Neural cell (in vitro differentiated cells): ENCODE results near the gene MPND. TPM values are rescaled to one million over a fixed set of nuclear protein-coding genes. Genes with fewer than 3 reads are reported as not detected.

Experiments used
- H2AFZ ChIP-seq: fragments of 200-600, 300-800 bp; sonication (generic), shearing (Covaris generic); 2 replicates; pipeline ENCODE4 v1.6.0; 2014; ENCODE audit warnings: low read depth, mild to moderate bottlenecking, antibody characterized with exemption, low read length, moderate library complexity
- H3F3A ChIP-seq: fragments of 200-600 bp; shearing (Covaris generic); 2 replicates; pipeline ENCODE4 v1.6.1; 2016; ENCODE audit warnings: mild to moderate bottlenecking, moderate library complexity, mixed read lengths, antibody characterized with exemption, low read length; ENCODE audit not compliant: insufficient read depth, poor library complexity, severe bottlenecking
- H3K27ac ChIP-seq: fragments of 200-600, 300-800 bp; sonication (generic), shearing (Covaris generic); 2 replicates; pipeline ENCODE4 v1.5.1; 2014; ENCODE audit warnings: mild to moderate bottlenecking, low read length, moderate library complexity
- H3K27me3 ChIP-seq: fragments of 300-800, 200-600 bp; sonication (generic), shearing (Covaris generic); 2 replicates; pipeline ENCODE4 v1.6.0; 2014; ENCODE audit warnings: mild to moderate bottlenecking, low read depth, low read length, moderate library complexity; ENCODE audit not compliant: insufficient read depth
- H3K36me3 ChIP-seq: fragments of 300-800, 200-600 bp; sonication (generic), shearing (Covaris generic); 2 replicates; pipeline ENCODE4 v1.5.1; 2014; ENCODE audit warnings: mild to moderate bottlenecking, antibody characterized with exemption, low read length, moderate library complexity; ENCODE audit not compliant: insufficient read depth
- H3K4me2 ChIP-seq: fragments of 300-800, 200-600 bp; sonication (generic), shearing (Covaris generic); 2 replicates; pipeline ENCODE4 v1.6.0; 2014; ENCODE audit warnings: mild to moderate bottlenecking, low read length
- H3K4me3 ChIP-seq: fragments of 300-800, 200-600 bp; sonication (generic), shearing (Covaris generic); 2 replicates; pipeline ENCODE4 v1.5.1; 2014; ENCODE audit warnings: mild to moderate bottlenecking, low read length, moderate library complexity
- H3K79me2 ChIP-seq: fragments of 200-600 bp; shearing (Covaris generic); replicated peaks from 2 replicates; pipeline ENCODE4 v1.6.0; 2014; ENCODE audit warnings: mild to moderate bottlenecking, low read length, moderate library complexity; ENCODE audit not compliant: insufficient read depth
- H3K9ac ChIP-seq: fragments of 300-800, 200-600 bp; sonication (generic), shearing (Covaris generic); 2 replicates; pipeline ENCODE4 v1.6.1; 2016; ENCODE audit warnings: mild to moderate bottlenecking, low read length, mixed read lengths
- H3K9me2 ChIP-seq: fragments of 200-600 bp; shearing (Covaris generic); 2 replicates; pipeline ENCODE4 v1.6.1; 2016; ENCODE audit warnings: mild to moderate bottlenecking, low read length, mixed read lengths; ENCODE audit not compliant: insufficient read depth
- H3K9me3 ChIP-seq: fragments of 200-600, 300-800 bp; sonication (generic), shearing (Covaris generic); 2 replicates; pipeline ENCODE4 v1.6.1; 2016; ENCODE audit warnings: mild to moderate bottlenecking, mixed run types, low read length, moderate library complexity, mixed read lengths
- H4K20me1 ChIP-seq: fragments of 200-600 bp; shearing (Covaris generic); 2 replicates; pipeline ENCODE4 v1.6.1; 2016; ENCODE audit warnings: mild to moderate bottlenecking, mixed run types; ENCODE audit not compliant: insufficient read depth
- CTCF ChIP-seq: fragments of 450-650 bp; IDR thresholded peaks from 2 replicates; pipeline ENCODE4 v1.5.1; 2014; ENCODE audit warnings: antibody characterized with exemption, mild to moderate bottlenecking, moderate library complexity; ENCODE audit not compliant: poor library complexity, severe bottlenecking
- EP300 ChIP-seq: fragments of 450-650 bp; conservative IDR thresholded peaks from 2 replicates; pipeline ENCODE4 v1.6.1; 2014; ENCODE audit warnings: antibody characterized with exemption, mild to moderate bottlenecking, moderate library complexity; ENCODE audit not compliant: poor library complexity, severe bottlenecking
- EZH2 ChIP-seq: fragments of 200-600, 300-800 bp; shearing (Covaris generic), sonication (generic); IDR thresholded peaks from 2 replicates; pipeline ENCODE4 v1.6.1; 2014; ENCODE audit warnings: antibody characterized with exemption, low read length, borderline replicate concordance, mild to moderate bottlenecking; ENCODE audit not compliant: insufficient read depth, poor library complexity, severe bottlenecking
- MXI1 ChIP-seq: fragments of 450-650 bp; conservative IDR thresholded peaks from 2 replicates; pipeline ENCODE4 v1.6.1; 2014; ENCODE audit warnings: antibody characterized with exemption, mild to moderate bottlenecking; ENCODE audit not compliant: poor library complexity, severe bottlenecking
- POLR2AphosphoS5 ChIP-seq: IDR thresholded peaks from 2 replicates; pipeline ENCODE4 v1.6.1; 2012
- RAD21 ChIP-seq: fragments of 450-650 bp; conservative IDR thresholded peaks from 2 replicates; pipeline ENCODE4 v1.6.1; 2014; ENCODE audit warnings: antibody characterized with exemption, mild to moderate bottlenecking, moderate library complexity
- REST ChIP-seq: IDR thresholded peaks from 2 replicates; pipeline ENCODE4 v1.6.1; 2012; ENCODE audit warnings: borderline replicate concordance
- SMC3 ChIP-seq: fragments of 450-650 bp; conservative IDR thresholded peaks from 2 replicates; pipeline ENCODE4 v1.6.1; 2014; ENCODE audit warnings: antibody characterized with exemption, mild to moderate bottlenecking, moderate library complexity; ENCODE audit not compliant: poor library complexity
- TAF1 ChIP-seq: IDR thresholded peaks from 2 replicates; pipeline ENCODE4 v1.6.1; 2012; ENCODE audit warnings: low read depth
- polyA plus RNA-seq: library from polyadenylated mRNA; depleted of rRNA; stranded (reverse); fragments of >200 nt; gene quantifications from 2 replicates; pipeline ENCODE4 v1.2.3, GENCODE V29; 2014

MPND gene
- polyA plus RNA-seq, 1 donor from 2014 or later: 34.8 TPM

- TF ChIP-seq POLR2AphosphoS5 (no peak), RAD21 (peak; percentile 60), TAF1 (no peak), CTCF (peak; percentile 68), REST (no peak), EZH2 (no peak), EP300 (no peak), SMC3 (peak; percentile 68), MXI1 (no peak)
- H3K4me3 ChIP-seq: no peak overlapping the region
- no peaks in the 10 kb centered on the region for H4K20me1 ChIP-seq
- H3K36me3 ChIP-seq: no peaks in the 10 kb centered on the region
- H3K27ac ChIP-seq: no peak overlapping the region
- H3K4me2 ChIP-seq: no peak overlapping the region
- no peak overlapping the region for H3K9ac ChIP-seq
- H3K27me3 ChIP-seq: no peaks in the 10 kb centered on the region
- H3K79me2 ChIP-seq: no peaks in the 10 kb centered on the region
- H3K9me3 ChIP-seq: no peaks in the 10 kb centered on the region
- H3F3A ChIP-seq: no peaks in the 10 kb centered on the region
- no peak overlapping the region for H2AFZ ChIP-seq
- H3K9me2 ChIP-seq: no peaks in the 10 kb centered on the region
Observed at GRCh38 chr19:4352701-4353121, 9.3 kb downstream of the MPND start.

GRCh38 chr19:4354282-4354681, 10.9 kb downstream of the MPND start:
- Histone ChIP-seq H3F3A (no peaks in the 10 kb centered on the region), H3K27ac (no peak overlapping the region), H3K9ac (no peak overlapping the region), H3K9me2 (no peaks in the 10 kb centered on the region), H3K36me3 (no peaks in the 10 kb centered on the region), H3K4me3 (no peak overlapping the region), H4K20me1 (no peaks in the 10 kb centered on the region), H3K27me3 (no peaks in the 10 kb centered on the region), H3K9me3 (no peaks in the 10 kb centered on the region), H2AFZ (no peak overlapping the region), H3K79me2 (no peaks in the 10 kb centered on the region), H3K4me2 (no peak overlapping the region)
- TF ChIP-seq EP300 (no peak), TAF1 (no peak), POLR2AphosphoS5 (no peak), MXI1 (no peak), REST (no peak), CTCF (no peak), EZH2 (no peak), RAD21 (no peak), SMC3 (no peak)
